ENCODE measurements around the gene MRPL55. TPM values are rescaled to one million over a fixed set of nuclear protein-coding genes. Genes with fewer than 3 reads are reported as not detected.

Gene MRPL55
- 130 and 142 TPM in 2 replicates for total RNA-seq

GRCh38 chr1:228109073-228109961, at the start of gene MRPL55:
MRPL55 (minus strand) TSS chr1:228109299; CDS start chr1:228108260, 1,039 bp downstream.
- DNase-seq (ENCODE audit: low read depth) = no peak
- TF ChIP-seq CTCF (conservative IDR thresholded peaks at IDR 0.05; ENCODE audit: low read depth, low read length) = peak; percentile 5

GRCh38 chr1:228158151-228159007, 49.3 kb upstream of the MRPL55 start:
- DNase-seq (ENCODE audit: low read depth) = no peak
- no peak overlapping the region for H3K4me3 ChIP-seq (ENCODE audit: low read depth, low read length)
- no peak for TF ChIP-seq CTCF (conservative IDR thresholded peaks at IDR 0.05; ENCODE audit: low read depth, low read length)

More at GRCh38 chr1:228109073-228109961, at the start of gene MRPL55:
- H3K4me3 ChIP-seq (ENCODE audit: low read depth, low read length) = peak within 1 kb of the TSS; percentile 100

- DNase-seq (ENCODE audit: low read depth) = no peak
- no peak for TF ChIP-seq CTCF (conservative IDR thresholded peaks at IDR 0.05; ENCODE audit: low read depth, low read length)
- H3K4me3 ChIP-seq (ENCODE audit: low read depth, low read length) = no peak overlapping the region
Observed at GRCh38 chr1:228157729-228158126, 48.6 kb upstream of the MRPL55 start.

GRCh38 chr1:228156941-228157728, 48.0 kb upstream of the MRPL55 start:
- no peak overlapping the region for H3K4me3 ChIP-seq (ENCODE audit: low read depth, low read length)
- no peak for DNase-seq (ENCODE audit: low read depth)
- no peak for TF ChIP-seq CTCF (conservative IDR thresholded peaks at IDR 0.05; ENCODE audit: low read depth, low read length)

GRCh38 chr1:228156515-228156881, 47.4 kb upstream of the MRPL55 start:
- TF ChIP-seq CTCF (conservative IDR thresholded peaks at IDR 0.05; ENCODE audit: low read depth, low read length) = no peak
- H3K4me3 ChIP-seq (ENCODE audit: low read depth, low read length) = no peak overlapping the region
- DNase-seq (ENCODE audit: low read depth) = no peak
